Stimulated activated CD8-positive, alpha-beta memory T cell treated with anti-CD3 and anti-CD28 coated beads, Interleukin-15, amount 100 ng/mL, for 1 hour (primary cell): ENCODE measurements around the gene ZC3H8.
A peak's percentile ranks its signal among the peaks of the same experiment; 100 is the strongest.
"Not testable (repeated sequence)": the region's sequence is repeated elsewhere in the genome, so short reads cannot be mapped to it uniquely, and the experiment has no call there.

Experiments
- DNase-seq: peaks from one replicate; pipeline ENCODE4 v3.0.0-alpha.2; 2020; ENCODE audit warnings: low read depth

The ZC3H8 gene

GRCh38 chr2:112254466-112255240 is at the start of gene ZC3H8:
ZC3H8 (minus strand) TSS chr2:112255042; CDS start chr2:112254981, 61 bp downstream.
- peak; percentile 86 for DNase-seq

DNA sequence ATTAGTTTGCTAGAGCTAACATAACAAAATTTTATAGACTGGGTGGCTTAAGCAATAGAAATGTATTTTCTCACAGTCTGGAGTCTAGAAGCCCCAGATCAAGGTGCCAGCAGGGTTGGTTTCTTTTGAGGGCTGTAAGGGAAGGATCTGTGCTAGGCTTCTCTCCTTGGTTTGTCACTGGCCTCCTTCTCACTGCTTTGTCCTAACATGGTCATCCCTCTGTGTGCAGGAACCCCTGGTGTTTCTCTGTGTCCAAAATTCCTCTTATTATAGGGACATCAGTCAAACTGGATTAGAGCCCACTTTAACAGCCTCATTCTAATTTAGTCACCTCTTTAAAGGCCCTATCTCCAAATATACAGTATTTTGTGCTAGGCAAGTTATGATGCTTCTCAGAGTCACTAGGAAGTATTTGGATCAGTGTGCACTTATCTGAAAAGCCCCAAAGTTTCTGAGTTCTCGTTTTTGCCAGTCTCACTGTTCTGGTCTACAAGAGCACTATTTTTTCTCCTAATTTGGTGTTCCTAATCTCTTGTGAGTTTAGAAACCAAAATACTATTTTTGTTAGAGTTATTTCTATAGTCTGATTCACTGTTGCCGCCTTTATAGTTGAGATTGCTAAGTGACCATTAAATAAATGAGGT is 49.6 kb upstream of the ZC3H8 start:
- no peak for DNase-seq

DNA sequence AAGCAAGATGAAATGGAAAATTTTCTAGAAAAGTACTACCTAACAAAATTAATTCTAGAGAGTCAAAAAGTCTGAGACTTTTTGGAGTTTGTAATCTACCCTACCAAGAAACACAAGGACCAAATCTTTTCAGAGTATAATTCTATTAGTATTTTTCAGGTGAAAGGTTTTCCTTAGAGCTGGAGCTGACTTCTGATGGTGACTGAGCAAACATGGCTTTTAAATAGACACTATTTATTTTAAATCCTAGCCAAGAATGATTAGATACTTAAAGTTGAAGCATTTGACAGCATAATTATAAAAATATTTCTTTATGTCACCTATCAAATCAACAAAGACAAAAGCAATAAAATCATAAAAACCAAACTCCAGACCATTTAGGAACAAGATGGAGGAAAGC is 47.1 kb upstream of the ZC3H8 start:
- DNase-seq, result no peak

- no peak for DNase-seq
Measured at GRCh38 chr2:112301171-112301584, 46.3 kb upstream of the ZC3H8 start.

- DNase-seq, result no peak
Measured at GRCh38 chr2:112296407-112296806, 41.6 kb upstream of the ZC3H8 start.

DNA sequence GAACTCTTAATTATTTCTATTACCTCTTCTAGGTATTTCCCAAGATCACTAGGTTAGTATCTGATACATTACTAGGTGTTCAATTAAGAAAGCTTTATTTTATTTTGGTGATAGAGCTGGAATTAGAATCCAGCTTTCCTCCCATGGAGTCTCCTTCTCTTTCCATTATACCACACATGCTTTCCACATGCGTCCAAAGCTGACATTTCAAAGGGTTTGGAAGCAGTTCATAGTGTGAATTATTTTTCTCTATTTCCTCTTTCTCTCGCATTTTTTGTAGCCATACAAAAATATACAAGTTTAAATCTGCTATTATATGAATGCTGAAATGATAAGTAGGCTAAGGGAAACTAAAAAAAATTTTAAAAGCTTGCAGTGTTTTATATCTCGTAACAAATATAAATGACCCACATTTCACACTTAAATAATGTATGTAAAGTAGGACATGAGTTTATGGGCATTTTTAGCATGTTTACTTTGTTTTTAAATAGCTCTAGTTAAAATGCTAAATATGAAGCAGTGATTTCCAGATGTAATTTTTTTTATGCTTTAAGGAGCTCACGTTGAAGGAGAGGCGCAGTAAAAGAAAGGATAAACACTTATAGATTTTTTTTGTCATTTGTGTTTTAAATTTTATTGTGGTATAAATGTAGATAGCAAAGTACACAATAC is 40.7 kb upstream of the ZC3H8 start:
- no peak for DNase-seq

GRCh38 chr2:112293636-112294401 is 39.0 kb upstream of the ZC3H8 start:
- no peak for DNase-seq

DNA sequence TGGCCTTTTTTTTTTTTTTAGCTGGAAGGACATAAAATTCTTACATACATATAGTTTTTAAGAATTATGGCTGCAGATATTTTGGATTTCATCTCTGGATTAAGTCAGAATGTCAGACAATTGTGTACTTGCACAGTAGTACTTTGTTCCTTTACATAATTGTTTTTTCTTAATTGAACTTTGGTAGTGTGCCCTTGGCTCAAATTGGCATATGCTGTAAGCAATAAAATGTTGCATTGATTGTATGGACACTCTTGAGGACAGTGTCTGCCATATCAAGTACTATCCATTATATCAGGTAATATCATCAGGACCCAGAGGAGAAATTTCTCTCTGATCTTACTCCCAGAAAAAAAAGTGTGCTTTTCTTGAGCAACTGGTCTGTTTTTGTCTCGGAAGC is 35.8 kb upstream of the ZC3H8 start:
- DNase-seq, result no peak

DNA sequence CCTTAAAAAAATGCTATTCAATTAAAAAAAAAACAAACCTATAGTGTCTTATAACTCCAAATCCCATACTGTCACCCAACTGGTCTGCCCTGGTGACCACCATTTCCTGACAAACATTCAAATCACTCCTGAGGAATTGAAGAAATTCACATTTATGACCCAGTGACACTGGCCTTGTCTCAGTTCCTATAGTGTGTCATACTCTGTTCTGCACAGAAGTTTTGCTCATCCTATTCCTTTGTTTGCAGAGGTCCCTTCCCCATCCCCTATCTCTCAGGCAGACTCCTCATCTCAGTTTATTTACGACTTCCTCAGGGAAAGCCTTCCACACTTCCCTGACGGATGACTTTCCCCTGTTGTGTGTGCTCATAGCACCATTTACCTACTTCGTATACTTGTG is 35.2 kb upstream of the ZC3H8 start:
- DNase-seq, result no peak

DNA sequence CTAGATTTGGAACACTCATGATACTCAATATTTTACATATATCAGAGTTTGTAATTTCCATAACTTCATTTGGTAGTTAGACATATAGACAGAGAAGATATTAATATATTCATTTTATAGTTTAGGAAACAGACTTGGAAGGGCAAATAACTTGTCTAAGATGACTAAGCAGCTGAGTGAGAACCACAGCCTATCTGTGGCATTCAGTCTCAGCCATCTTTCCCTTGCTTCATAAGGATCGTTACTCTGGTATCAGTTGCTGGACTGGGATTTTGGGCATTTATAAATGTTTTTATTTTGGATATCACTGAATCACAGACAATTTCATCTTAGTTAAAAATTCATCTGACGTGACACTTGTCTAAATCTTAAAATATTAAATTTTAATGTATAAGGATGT is 28.7 kb upstream of the ZC3H8 start:
- DNase-seq, result not testable (repeated sequence)

- DNase-seq, result not testable (repeated sequence)
Measured at GRCh38 chr2:112282066-112282465, 27.2 kb upstream of the ZC3H8 start.

- DNase-seq, result no peak
Measured at GRCh38 chr2:112277596-112278220, 22.9 kb upstream of the ZC3H8 start.

DNA sequence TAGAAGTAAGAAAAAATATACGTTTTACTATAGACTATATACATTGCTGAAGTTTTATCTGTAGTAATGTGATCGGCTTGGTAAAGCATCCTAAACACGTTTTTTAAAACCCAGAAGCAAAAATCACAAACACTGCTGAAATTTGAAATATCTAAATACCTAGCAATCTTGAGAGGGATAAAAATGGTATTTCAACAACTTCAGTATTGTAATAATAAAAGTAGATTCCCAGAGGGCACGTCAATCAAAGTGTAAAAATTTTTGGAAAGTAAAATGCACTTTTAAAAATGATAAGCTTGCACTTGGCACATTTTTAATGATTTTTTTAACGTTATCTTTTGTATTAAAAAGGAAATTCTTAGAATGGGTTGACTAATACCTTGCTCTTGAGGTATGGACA is 22.1 kb upstream of the ZC3H8 start:
- DNase-seq, result no peak

DNA sequence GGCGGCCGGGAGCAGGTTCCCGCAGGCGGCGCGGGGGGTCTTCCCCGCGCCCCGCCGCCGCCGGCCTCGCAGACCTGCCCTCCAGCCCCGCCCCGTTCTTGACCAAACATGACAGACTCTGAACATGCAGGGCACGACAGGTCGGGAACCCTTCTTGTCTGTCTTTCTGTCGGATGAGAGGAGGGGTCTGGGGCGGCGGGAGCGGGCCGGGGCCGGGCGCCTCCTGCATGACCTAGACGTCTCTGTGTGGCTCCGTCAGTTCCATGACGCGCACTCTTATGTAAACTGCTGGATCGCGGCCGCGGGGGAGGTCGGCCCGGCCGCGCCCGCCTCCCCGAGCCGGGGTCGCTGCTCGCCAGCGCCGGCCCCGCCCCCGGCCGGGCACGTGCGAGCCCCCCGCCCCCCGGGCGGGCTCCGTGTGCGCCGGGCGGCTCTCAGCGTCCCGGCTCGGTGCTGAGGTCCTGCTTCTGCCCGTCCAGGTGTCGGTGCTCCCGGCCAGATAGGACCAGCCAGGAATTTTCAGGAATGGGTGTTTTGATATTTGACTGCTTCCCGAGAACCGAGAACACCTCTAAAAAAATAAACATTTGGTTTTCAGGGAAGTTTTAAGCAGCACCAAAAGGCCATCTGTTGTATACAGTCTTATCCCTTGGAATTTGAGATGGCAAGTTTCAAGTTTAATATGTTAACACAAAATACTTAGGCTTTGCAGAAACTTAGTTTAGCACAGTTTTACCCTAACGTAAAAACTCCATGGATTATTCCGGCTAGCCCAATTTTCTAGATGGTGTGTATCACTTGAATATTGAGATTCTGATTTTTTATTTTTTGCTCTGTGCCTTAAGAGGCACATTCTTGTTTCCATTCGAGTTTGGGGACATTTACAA is 21.3 kb upstream of the ZC3H8 start:
- peak; percentile 70 for DNase-seq

GRCh38 chr2:112275311-112275886 is 20.6 kb upstream of the ZC3H8 start, which contains the start of gene ZC3H6:
ZC3H6 (plus strand) TSS chr2:112275597; CDS start chr2:112275995, 398 bp downstream.
- peak; percentile 99 for DNase-seq

DNA sequence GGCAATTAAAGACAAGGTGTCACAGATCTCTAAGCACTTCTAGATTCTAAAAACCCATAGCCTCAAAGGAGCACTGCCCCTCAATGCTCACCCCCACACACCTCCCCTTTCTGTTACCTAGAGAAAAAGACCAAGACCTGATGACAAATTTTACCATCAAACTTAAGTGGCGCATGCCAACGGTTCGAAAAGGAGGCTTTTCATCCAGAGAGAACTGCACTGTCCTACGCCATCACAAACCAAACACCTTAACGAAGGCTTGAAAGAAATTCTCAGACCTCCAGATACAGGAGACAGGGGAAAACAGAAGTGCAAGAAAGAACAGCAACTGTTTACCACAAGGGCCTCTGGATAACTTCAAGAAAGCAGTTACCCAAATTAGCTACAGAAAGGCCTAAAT is 18.5 kb upstream of the ZC3H8 start:
- no peak for DNase-seq

DNA sequence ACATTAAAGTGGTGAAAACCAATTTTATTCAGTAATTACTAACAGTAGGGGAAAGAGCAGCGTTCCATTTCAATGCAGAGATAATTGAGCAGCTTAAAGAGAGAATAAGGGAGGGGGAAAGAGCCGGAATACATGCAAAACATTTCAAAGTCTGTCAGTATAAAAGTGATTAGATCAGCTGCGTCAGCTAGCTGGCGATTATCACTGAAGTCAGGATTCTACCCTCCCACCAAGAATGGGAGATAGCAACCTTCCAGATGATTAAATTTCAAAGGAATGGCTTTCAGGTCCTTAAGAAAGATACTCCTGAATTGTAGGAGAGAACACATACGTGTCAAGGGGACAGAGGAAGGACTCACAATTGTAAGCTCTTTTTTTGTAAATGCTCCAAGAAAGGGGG is 17.8 kb upstream of the ZC3H8 start:
- no peak for DNase-seq

DNA sequence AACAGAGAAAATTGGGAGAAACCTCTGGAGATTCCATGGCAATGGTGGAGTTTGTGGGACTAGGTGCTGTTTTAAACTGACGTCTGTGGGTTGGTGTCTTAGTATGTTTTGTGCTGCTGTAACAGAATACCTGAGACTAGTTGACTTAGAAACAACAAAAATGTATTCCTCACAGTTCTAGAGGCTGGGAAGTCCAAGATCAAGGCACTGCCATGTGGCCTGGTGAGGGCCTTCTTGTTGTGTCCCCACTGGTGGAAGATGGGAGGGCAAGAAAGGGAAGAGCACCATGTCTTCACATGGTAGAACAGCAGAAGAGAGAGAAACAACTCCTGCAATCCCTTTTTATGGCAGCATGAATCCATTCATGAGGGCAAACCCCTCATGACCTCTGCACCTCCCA is 13.7 kb upstream of the ZC3H8 start:
- no peak for DNase-seq

DNA sequence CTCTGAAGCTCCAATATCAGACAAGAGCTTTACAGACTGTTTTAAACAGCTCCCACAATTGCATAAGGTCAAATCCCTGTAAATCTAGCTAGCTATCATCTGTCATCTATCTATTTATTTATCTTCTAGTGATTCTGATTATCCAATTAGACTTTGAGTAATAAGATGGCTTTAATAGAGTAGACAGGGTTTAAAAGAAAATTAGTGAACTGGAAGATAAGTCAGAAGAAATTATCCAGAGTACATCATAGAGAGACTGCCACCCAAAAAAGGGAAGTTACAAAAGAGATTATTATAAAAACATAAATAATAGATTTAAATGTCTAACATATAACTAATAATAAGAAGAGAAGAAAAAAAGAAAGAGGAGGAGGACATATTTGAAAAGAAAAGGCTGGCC is 8.0 kb upstream of the ZC3H8 start:
- DNase-seq, result no peak

DNA sequence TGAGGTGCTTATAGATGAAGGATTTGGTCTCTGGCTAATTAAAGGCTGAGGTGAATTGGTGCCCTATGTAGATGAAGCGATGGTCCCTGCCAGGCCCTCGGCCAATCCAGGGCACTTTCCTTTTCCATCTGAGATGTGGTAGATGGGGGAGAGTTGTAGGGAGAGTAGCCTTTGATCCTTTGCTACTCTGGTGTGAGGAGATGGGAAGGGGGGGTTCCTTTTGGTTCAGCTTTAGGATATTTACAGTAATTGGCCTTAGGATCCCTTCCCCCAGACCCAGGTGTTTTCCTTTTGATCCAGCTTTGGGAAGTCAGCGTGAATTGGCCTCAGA is 5.4 kb upstream of the ZC3H8 start:
- no peak for DNase-seq
